K562 (cell line): ENCODE measurements around the gene GRIP1. TPM values are rescaled to one million over a fixed set of nuclear protein-coding genes. Genes with fewer than 3 reads are reported as not detected.

ENCODE experiments used
- ATAC-seq: fragments of 200-7000 bp; cut with Tn5 transposase; 3 replicates; pipeline ENCODE4 v1.9.1; 2020; ENCODE audit warnings: moderate library complexity
- BruUV-seq: library from RNA; stranded (reverse); fragments of 400-500 nt; replicated peaks from 2 replicates; lab custom pipeline; 2021; lab: Mats Ljungman, UMichigan
- CTCF ChIA-PET: fragments of 300-600 bp; formaldehyde crosslinking; extraction: SDS; loops from one replicate; lab custom pipeline; 2021; ENCODE audit warnings: low intra/inter-chr PET ratio; lab: Yijun Ruan, JAX
- POLR2A ChIA-PET: fragments of 300-600, 350-650 bp; sonication (Branson Sonifier 250); formaldehyde crosslinking; extraction: SDS; loops from one replicate; lab custom pipeline; 2021; ENCODE audit warnings: antibody characterized with exemption, inconsistent platforms; lab: Yijun Ruan, JAX
- DNase-seq, 4 experiments: peaks; one replicate each; pipeline versions ENCODE4 v3.0.0 to v3.0.0-alpha.2; 2011 to 2018; ENCODE audit warnings: low spot score in 3 of 4, mixed read lengths in 3 of 4; ENCODE audit errors: extremely low read depth in 1 of 4
- FAIRE-seq: peaks from 2 replicates; lab custom pipeline; 2011; peaks lifted over from hg19 to GRCh38; lab: Jason Lieb, UNC
- H2AFZ ChIP-seq: 2 replicates; pipeline ENCODE4 v1.6.0; 2011; ENCODE audit warnings: low read depth, low read length, control low read depth, inconsistent platforms
- H3K27ac ChIP-seq: fragments of 200-600 bp; 3 replicates; pipeline ENCODE4 v1.8.0; 2011; ENCODE audit warnings: low read depth, mild to moderate bottlenecking, control low read depth, inconsistent platforms, low read length, moderate library complexity, mixed read lengths; ENCODE audit errors: extremely low read depth
- H3K27me3 ChIP-seq, 2 experiments: fragments of 300-600 bp in 1 of 2; 2 replicates in 1 of 2; 3 replicates in 1 of 2; pipeline versions ENCODE4 v1.6.0 to v1.8.0; 2011; ENCODE audit warnings: inconsistent platforms in 2 of 2, low read length in 2 of 2, mild to moderate bottlenecking in 1 of 2, mixed read lengths in 1 of 2, moderate library complexity in 1 of 2; ENCODE audit not compliant: control insufficient read depth in 2 of 2, insufficient read depth in 2 of 2
- H3K36me3 ChIP-seq: fragments of 300-600 bp; 3 replicates; pipeline ENCODE4 v1.8.0; 2011; ENCODE audit warnings: mild to moderate bottlenecking, low read length, inconsistent platforms; ENCODE audit not compliant: control insufficient read depth, insufficient read depth
- H3K4me1 ChIP-seq, 2 experiments: fragments of 200-600 bp in 1 of 2; replicated peaks in 1 of 2; 2 replicates in 1 of 2; 3 replicates in 1 of 2; pipeline versions ENCODE4 v1.5.1 to v1.8.0; 2011; ENCODE audit warnings: inconsistent platforms in 2 of 2, low read length in 2 of 2, mild to moderate bottlenecking in 1 of 2, mixed read lengths in 1 of 2, moderate library complexity in 1 of 2; ENCODE audit not compliant: control insufficient read depth in 2 of 2, insufficient read depth in 2 of 2
- H3K4me2 ChIP-seq: 2 replicates; pipeline ENCODE4 v1.6.1; 2011; ENCODE audit warnings: low read length, control low read depth, inconsistent platforms, mixed read lengths; ENCODE audit not compliant: insufficient read depth
- H3K4me3 ChIP-seq: fragments of 200-600 bp; sonication (generic), shearing (Covaris generic); 2 replicates; pipeline ENCODE4 v1.5.1; 2016; ENCODE audit warnings: control low read depth, inconsistent platforms
- H3K79me2 ChIP-seq: fragments of 200-600 bp; 3 replicates; pipeline ENCODE4 v1.8.0; 2011; ENCODE audit warnings: low read length, inconsistent platforms; ENCODE audit not compliant: control insufficient read depth, insufficient read depth
- H3K9ac ChIP-seq, 2 experiments: 2 replicates each; pipeline versions ENCODE4 v1.6.0 to v1.6.1; 2011; ENCODE audit warnings: low read depth in 2 of 2, low read length in 2 of 2, control low read depth in 1 of 2, inconsistent platforms in 1 of 2, mild to moderate bottlenecking in 1 of 2, mixed read lengths in 1 of 2; ENCODE audit not compliant: insufficient read depth in 1 of 2
- H3K9me1 ChIP-seq: one replicate; pipeline ENCODE4 v1.6.0; 2011; ENCODE audit warnings: inconsistent platforms, mild to moderate bottlenecking, low read length, moderate library complexity; ENCODE audit not compliant: control insufficient read depth, insufficient read depth
- H3K9me3 ChIP-seq: replicated peaks from 2 replicates; pipeline ENCODE4 v1.5.1; 2011; ENCODE audit warnings: low read depth, low read length, inconsistent platforms; ENCODE audit not compliant: control insufficient read depth, insufficient read depth
- H4K20me1 ChIP-seq: replicated peaks from 2 replicates; pipeline ENCODE4 v1.6.1; 2011; ENCODE audit warnings: low read length, inconsistent platforms, mixed read lengths; ENCODE audit not compliant: control insufficient read depth, insufficient read depth
- E2F4 ChIP-seq: sonication (generic); formaldehyde crosslinking; IDR thresholded peaks from 2 replicates; pipeline ENCODE4 v1.8.0; 2022; ENCODE audit warnings: mild to moderate bottlenecking, low read depth, missing genetic modification reagents
- GTF2B ChIP-seq: IDR thresholded peaks from 2 replicates; pipeline ENCODE4 v1.6.1; 2011; ENCODE audit not compliant: insufficient read length; ENCODE audit errors: extremely low read depth
- HDAC3 ChIP-seq: fragments of 450-650 bp; IDR thresholded peaks from 2 replicates; pipeline ENCODE4 v1.6.1; 2018; ENCODE audit warnings: borderline replicate concordance, mild to moderate bottlenecking, moderate library complexity; ENCODE audit not compliant: partially characterized antibody
- KLF13 ChIP-seq: fragments of 450-650 bp; IDR thresholded peaks from 2 replicates; pipeline ENCODE4 v1.6.1; 2016; ENCODE audit warnings: missing genetic modification characterization, low read depth, mild to moderate bottlenecking, missing compliant biosample characterization, moderate library complexity, borderline replicate concordance
- MEF2D ChIP-seq: conservative IDR thresholded peaks from 2 replicates; pipeline ENCODE4 v1.6.1; 2016; ENCODE audit warnings: low read depth, missing genetic modification characterization, missing compliant biosample characterization
- POLR2B ChIP-seq: fragments of 450-650 bp; IDR thresholded peaks from 2 replicates; pipeline ENCODE4 v1.6.1; 2018; ENCODE audit warnings: low read depth; ENCODE audit not compliant: partially characterized antibody
- RBM14 ChIP-seq: fragments of 200-400 bp; formaldehyde crosslinking; IDR thresholded peaks from 2 replicates; pipeline ENCODE4 v1.6.1; 2018; ENCODE audit warnings: low read depth, mild to moderate bottlenecking, low read length, moderate library complexity, borderline replicate concordance; ENCODE audit not compliant: insufficient read depth
- RNF2 ChIP-seq: sonication (generic); IDR thresholded peaks from 2 replicates; pipeline ENCODE4 v1.6.1; 2016
- SPI1 ChIP-seq: IDR thresholded peaks from 2 replicates; pipeline ENCODE4 v1.6.1; 2011; ENCODE audit warnings: low read depth, low read length, control low read depth, borderline replicate concordance
- SRSF9 ChIP-seq: fragments of 200-400 bp; formaldehyde crosslinking; IDR thresholded peaks from 2 replicates; pipeline ENCODE4 v1.6.1; 2017; ENCODE audit warnings: low read depth, low read length, borderline replicate concordance
- WGBS: fragments of 100-300 bp; shearing (Covaris generic); methylation state at CpG from one replicate; pipeline ENCODE4 v1.1.6; 2016; ENCODE audit warnings: low coverage, mixed read lengths; ENCODE audit not compliant: insufficient coverage; ENCODE audit errors: missing lambda C conversion rate; 5-methylcytosine and 5-hydroxymethylcytosine counted together
- in situ Hi-C: fragments of 300-500 bp; cut with MboI; formaldehyde crosslinking; loops from 4 replicates; pipeline ENCODE4 v1.15.0; 2018; ENCODE audit warnings: inconsistent platforms, mixed read lengths
- intact Hi-C: fragments of 100-400 bp; cut with micrococcal nuclease; formaldehyde crosslinking; loops from 2 replicates; pipeline ENCODE4 v1.14.2; 2022
- polyA plus RNA-seq, 8 experiments: library from polyadenylated mRNA; depleted of rRNA in 4 of 8; stranded (reverse) in 5 of 8; unstranded in 3 of 8; fragments of >200 nt; fragmentation: Nextera tagmentation in 2 of 8; fragmentation: Illumina TruSeq in 1 of 8; extraction: Ambion mirVana in 2 of 8; extraction: Trizol in 1 of 8; gene quantifications; 2 replicates each; pipeline versions ENCODE4 v1.2.1 to v1.2.3, GENCODE V29; 2011 to 2014; ENCODE audit warnings: inconsistent platforms in 1 of 8, missing spikeins in 1 of 8
- total RNA-seq, 7 experiments: library from RNA; depleted of rRNA in 6 of 7; stranded (reverse); fragments of >200 nt in 6 of 7; fragmentation: Illumina TruSeq in 2 of 7; extraction: Trizol in 2 of 7; gene quantifications; 2 replicates each; pipeline versions ENCODE4 v1.2.1 to v1.2.3, GENCODE V29; 2011 to 2021; ENCODE audit warnings: low replicate concordance in 1 of 7

The GRIP1 gene
- total and polyA plus RNA-seq, 9 of the 15 experiments (the other 6 are each of a cell fraction or from before 2014, with no cell fraction given), result 0.28 to 1.2 (median 0.45) TPM

- Histone ChIP-seq H2AFZ (no peak overlapping the region), H4K20me1 (no peaks in the 10 kb centered on the region), H3K4me3 (no peak overlapping the region), H3K9me1 (no peaks in the 10 kb centered on the region), H3K36me3 (no peaks in the 10 kb centered on the region), H3K4me2 (no peak overlapping the region), H3K79me2 (no peaks in the 10 kb centered on the region), H3K27me3 (no peaks in the 10 kb centered on the region), H3K4me1 (no peaks in the 10 kb centered on the region), H3K27ac (no peak overlapping the region), H3K9ac (no peak overlapping the region), H3K9me3 (no peaks in the 10 kb centered on the region)
- no peak for DNase-seq
- ChIA-PET POLR2A (no interaction called here), CTCF (no interaction called here)
- BruUV-seq, result no TSS peak
- intact Hi-C loops, result no loop called here
- in situ Hi-C loops, result no loop called here
- no peak for ATAC-seq
- TF ChIP-seq RNF2 (no peak), SPI1 (peak; percentile 86)
- no peak for FAIRE-seq
Measured at GRCh38 chr12:66623455-66623854, 55.4 kb downstream of the GRIP1 start.

GRCh38 chr12:66620688-66621087 lies 58.2 kb downstream of the GRIP1 start:
- no peaks in the 10 kb centered on the region for H3K79me2 ChIP-seq
- DNase-seq (no peak), FAIRE-seq (no peak), ATAC-seq (no peak)
- BruUV-seq, result no TSS peak
- no peaks in the 10 kb centered on the region for H3K27me3 ChIP-seq
- H3K9me3 ChIP-seq, result no peaks in the 10 kb centered on the region
- H3K27ac ChIP-seq, result no peak overlapping the region
- H3K4me1 ChIP-seq, result no peaks in the 10 kb centered on the region
- H3K36me3 ChIP-seq, result no peaks in the 10 kb centered on the region
- no peaks in the 10 kb centered on the region for H4K20me1 ChIP-seq
- no peak overlapping the region for H3K4me2 ChIP-seq
- intact Hi-C loops (no loop called here), in situ Hi-C loops (no loop called here)
- no peak overlapping the region for H2AFZ ChIP-seq
- 0% methylated on average over 1 of the region's 2 CpGs for WGBS
- H3K9me1 ChIP-seq, result no peaks in the 10 kb centered on the region
- ChIA-PET POLR2A (no interaction called here), CTCF (no interaction called here)
- no peak overlapping the region for H3K9ac ChIP-seq
- H3K4me3 ChIP-seq, result no peak overlapping the region
- TF ChIP-seq E2F4 (CRISPR knock-in tag), result no peak
- no peak for TF ChIP-seq SRSF9
- no peak for TF ChIP-seq HDAC3
- no peak for TF ChIP-seq GTF2B
- no peak for TF ChIP-seq MEF2D (tag)
- no peak for TF ChIP-seq KLF13
- no peak for TF ChIP-seq POLR2B
- no peak for TF ChIP-seq RBM14
